Astrocyte of the cerebellum (primary cell): ENCODE results near the gene MEOX1.

Source experiments
- DNase-seq: peaks from one replicate; pipeline ENCODE4 v3.0.0-alpha.2; 2011; ENCODE audit warnings: low read depth
- H3K4me3 ChIP-seq: 2 replicates; pipeline ENCODE4 v1.5.1; 2011; ENCODE audit warnings: mild to moderate bottlenecking, low read depth, low read length, moderate library complexity
- in situ Hi-C: cut with HindIII; loops from 2 replicates; pipeline ENCODE4 v1.10.0; 2017; ENCODE audit warnings: low sequenced_read_pairs
- TF ChIP-seq, protein P1 (sequence below): IDR thresholded peaks from 2 replicates; pipeline ENCODE4 v1.5.1; 2012; ENCODE audit warnings: low read length, low read depth, moderate library complexity, mild to moderate bottlenecking; ENCODE audit errors: missing control alignments

Gene MEOX1

DNA sequence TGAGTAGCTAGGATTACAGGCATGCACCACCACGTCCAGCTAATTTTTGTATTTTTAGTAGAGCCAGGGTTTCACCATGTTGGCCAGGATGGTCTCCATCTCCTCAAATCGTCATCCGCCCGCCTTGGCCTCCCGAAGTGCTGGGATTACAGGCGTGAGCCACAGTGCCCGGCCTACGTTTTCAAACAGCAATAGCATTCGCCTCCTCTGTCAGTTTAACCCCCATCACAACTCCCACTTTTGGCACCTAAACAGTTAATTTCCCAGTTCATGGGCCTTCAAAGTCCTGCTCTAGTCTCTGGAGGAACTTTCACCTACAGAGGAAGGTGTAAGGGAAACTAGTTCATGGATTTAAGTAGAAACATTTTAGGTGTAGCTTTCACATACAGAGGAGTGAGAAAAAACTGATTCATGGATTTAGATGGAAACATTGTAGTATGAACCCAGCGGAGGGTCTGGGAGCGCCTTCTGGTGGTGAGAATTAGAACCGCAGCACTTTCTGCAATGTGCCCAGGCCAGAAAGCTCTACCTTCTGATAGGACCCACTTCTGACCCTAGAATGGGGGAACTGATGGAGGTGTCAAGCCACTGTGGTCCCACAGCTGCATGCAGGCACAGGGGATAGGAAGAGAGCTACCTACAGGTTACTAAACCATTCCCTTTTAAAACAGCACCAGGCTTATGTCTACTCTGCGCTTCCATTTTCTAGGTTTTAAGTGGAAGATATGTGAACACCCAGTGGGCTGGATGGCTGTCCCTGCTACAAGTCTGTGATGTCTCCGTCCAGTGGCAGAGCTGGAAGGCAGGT lies 12.0 kb upstream of the MEOX1 start:
- no peak overlapping the region for H3K4me3 ChIP-seq
- TF ChIP-seq, protein P1, sequence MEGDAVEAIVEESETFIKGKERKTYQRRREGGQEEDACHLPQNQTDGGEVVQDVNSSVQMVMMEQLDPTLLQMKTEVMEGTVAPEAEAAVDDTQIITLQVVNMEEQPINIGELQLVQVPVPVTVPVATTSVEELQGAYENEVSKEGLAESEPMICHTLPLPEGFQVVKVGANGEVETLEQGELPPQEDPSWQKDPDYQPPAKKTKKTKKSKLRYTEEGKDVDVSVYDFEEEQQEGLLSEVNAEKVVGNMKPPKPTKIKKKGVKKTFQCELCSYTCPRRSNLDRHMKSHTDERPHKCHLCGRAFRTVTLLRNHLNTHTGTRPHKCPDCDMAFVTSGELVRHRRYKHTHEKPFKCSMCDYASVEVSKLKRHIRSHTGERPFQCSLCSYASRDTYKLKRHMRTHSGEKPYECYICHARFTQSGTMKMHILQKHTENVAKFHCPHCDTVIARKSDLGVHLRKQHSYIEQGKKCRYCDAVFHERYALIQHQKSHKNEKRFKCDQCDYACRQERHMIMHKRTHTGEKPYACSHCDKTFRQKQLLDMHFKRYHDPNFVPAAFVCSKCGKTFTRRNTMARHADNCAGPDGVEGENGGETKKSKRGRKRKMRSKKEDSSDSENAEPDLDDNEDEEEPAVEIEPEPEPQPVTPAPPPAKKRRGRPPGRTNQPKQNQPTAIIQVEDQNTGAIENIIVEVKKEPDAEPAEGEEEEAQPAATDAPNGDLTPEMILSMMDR, result peak; percentile 94
- peak; percentile 42 for DNase-seq
- in situ Hi-C loops, result loop anchor here (5.0 kb wide), 1 partner anchor 111 kb away; no protein-coding TSS in a partner anchor

DNA sequence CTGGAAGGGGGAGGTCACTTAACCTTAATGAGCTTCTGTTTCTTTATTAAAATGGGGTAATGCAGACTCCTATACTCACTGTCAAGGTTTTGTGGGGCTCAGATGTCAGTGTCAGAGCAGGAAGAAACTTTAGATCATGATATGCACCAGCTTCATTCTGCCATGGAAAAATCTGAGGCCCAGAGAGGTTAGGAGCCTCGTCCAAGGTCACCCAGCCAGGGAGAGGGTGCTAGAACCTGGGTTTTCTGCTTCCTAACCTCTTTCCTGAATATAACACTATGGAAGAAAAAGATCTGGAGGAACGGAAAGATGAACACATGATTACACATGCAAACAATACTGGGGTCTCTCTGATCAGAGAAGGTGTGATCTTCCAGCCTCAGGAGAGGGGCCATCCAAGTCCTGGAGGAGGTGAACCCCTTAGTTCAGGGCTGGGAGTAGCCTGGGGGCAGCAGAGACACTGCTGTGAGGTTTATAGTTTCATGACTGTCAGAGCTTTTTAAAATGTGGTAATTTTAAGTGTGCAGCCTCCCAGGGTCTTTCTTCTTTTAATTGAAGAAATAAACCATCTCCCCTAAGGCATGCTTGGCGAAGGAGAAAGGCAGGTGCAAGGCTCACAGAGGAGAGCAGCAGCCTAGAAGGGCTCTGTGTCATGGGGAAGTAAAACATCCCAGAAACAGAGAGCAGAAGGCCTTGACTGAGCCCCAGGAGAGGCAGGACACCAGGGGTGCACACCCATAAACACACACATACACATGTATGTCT lies 10.2 kb upstream of the MEOX1 start:
- in situ Hi-C loops, result loop anchor here (5.0 kb wide), 1 partner anchor 110 kb away; no protein-coding TSS in a partner anchor
- no peak for DNase-seq
- TF ChIP-seq, protein P1, result no peak
- H3K4me3 ChIP-seq, result no peak overlapping the region

DNA sequence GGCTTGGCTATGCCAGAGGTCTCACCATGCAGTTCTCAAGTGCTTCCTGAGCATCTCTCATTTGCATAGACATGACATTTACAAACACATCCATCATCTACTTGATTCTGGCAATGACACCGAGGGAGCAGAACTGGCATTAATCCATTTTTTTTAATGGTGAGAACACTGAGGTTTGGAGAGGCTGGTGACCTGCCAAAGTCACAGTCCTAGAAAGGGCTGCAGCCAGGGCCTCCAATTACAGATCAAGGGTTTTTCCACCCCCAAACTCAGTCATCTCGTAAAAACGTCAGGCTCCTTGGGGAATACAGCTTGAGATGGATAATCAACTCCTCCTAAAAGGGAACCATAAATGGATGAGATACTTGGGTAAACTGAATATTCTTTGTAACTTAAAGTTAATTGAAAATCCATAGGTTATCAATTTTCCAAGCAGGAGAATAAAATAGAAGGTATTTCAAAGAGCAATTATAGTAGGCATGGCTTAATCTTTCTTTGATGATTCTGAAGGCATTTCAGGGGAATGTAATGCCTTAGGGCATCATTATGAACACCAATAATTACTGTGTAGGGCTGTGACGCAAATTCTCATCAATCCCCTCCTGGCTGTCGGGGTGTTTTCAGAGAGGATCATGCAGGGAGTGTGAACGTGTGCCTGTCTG lies 9.4 kb upstream of the MEOX1 start:
- no peak for DNase-seq
- H3K4me3 ChIP-seq, result no peak overlapping the region
- in situ Hi-C loops, result loop anchor here (5.0 kb wide), 1 partner anchor 109 kb away; no protein-coding TSS in a partner anchor
- TF ChIP-seq, protein P1, result no peak

DNA sequence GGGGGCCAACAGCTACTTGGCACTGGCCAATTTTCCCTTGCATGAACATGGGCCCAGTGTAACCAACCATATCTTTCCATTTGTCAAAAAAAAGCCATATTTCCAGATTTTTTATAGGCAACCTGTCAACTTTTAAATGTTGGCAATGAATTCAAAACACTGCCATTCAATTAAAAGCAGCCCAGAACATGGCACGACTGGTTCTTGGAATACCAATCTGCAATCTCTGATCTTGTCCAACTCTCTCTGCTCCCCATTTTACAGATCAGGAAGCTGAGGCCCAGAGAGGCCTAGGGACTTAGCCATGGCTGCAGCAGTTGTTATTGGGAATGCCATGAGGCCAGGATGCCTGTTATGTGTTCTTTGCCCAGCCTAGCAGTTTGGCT lies 8.9 kb upstream of the MEOX1 start:
- no peak for DNase-seq
- H3K4me3 ChIP-seq, result no peak overlapping the region
- in situ Hi-C loops, result loop anchor here (5.0 kb wide), 1 partner anchor 108 kb away; no protein-coding TSS in a partner anchor
- TF ChIP-seq, protein P1, result no peak

DNA sequence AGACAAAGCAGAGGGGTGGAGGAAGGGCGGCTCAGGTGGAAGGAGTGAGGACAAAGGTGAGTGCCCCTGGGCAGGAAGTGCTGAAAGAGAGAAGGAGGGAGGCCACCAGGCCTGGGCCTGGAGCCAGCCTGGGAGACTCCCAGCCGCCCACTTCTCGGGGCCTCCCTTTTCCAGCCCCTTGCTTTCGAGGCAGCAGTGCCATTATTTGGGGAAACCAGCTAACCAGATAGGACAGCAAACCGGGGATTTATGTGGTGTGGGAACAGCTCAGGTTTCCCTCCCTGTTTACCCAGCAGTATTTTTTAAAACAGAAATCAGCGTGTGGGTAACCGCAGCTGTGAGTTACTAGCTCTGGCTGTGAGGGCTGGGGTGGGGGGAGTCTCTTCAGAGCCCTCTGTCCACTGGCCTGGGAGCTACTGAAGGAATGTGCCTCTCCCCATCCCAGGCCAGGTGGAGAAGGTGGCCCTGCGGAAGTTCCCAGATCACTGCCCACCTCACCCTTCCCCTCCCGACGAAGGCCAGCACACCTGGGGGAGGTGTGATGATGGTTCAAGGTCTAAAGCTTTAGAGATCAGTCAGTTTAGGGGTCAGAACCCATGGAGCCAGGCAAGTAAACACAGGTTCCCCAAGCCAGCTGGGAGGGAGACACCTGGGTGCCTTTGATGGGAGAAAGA lies 8.4 kb upstream of the MEOX1 start:
- TF ChIP-seq, protein P1, result no peak
- in situ Hi-C loops, result loop anchor here (5.0 kb wide), 1 partner anchor 108 kb away; no protein-coding TSS in a partner anchor
- DNase-seq, result peak; percentile 46
- no peak overlapping the region for H3K4me3 ChIP-seq

DNA sequence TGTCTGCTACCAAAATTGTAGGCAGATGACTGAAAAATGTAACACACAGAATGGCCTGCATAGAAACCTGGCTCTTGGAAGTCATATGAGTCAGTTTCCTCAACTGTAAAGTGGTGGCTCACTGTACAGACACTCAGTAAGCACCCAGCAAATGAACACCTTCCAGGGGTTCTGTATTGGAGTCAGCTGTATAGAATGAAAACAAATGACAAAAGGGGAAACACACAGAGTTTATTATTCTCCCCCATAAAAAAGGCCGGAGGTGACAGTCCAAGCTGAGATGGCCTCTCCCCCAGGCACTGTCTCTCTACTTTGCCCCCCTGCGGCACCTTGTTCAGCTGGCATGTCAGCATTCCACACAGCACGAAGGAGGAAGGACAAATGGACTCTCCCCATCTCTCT lies 6.2 kb upstream of the MEOX1 start:
- no peak for DNase-seq
- TF ChIP-seq, protein P1, result no peak
- in situ Hi-C loops, result no loop called here
- no peak overlapping the region for H3K4me3 ChIP-seq
